GM12801 (cell line): ENCODE data around the gene KRT23.

Source experiments
- CTCF ChIP-seq: IDR thresholded peaks from one replicate; pipeline ENCODE4 v1.5.1; 2011; ENCODE audit warnings: control low read depth; ENCODE audit not compliant: insufficient read length; ENCODE audit errors: extremely low read depth

The KRT23 gene

GRCh38 chr17:40937384-40937819 is at the start of gene KRT23:
KRT23 (minus strand) TSS chr17:40937646; CDS start chr17:40936603, 1,043 bp downstream.
- no peak for TF ChIP-seq CTCF

GRCh38 chr17:40986920-40987319 is 49.5 kb upstream of the KRT23 start:
- no peak for TF ChIP-seq CTCF

- no peak for TF ChIP-seq CTCF
These were observed 46.8 kb upstream of the KRT23 start, which contains the start of gene KRT40 for GRCh38 chr17:40984226-40984625. KRT40 (minus strand) TSS chr17:40984326; CDS start chr17:40984273, 53 bp downstream.

- no peak for TF ChIP-seq CTCF
These were observed 43.7 kb upstream of the KRT23 start for GRCh38 chr17:40981115-40981514.

- TF ChIP-seq CTCF, result no peak
These were observed 43.1 kb upstream of the KRT23 start for GRCh38 chr17:40980596-40980995.

GRCh38 chr17:40980117-40980516 is 42.7 kb upstream of the KRT23 start:
- no peak for TF ChIP-seq CTCF

GRCh38 chr17:40978575-40979151 is 41.2 kb upstream of the KRT23 start:
- TF ChIP-seq CTCF, result no peak
